Upper lobe of left lung (tissue), 4 donors: ENCODE results near the gene IL1RAPL1.

Source experiments
- EP300 ChIP-seq, 4 donors: sonication (generic); formaldehyde crosslinking; IDR thresholded peaks; one replicate each; pipeline ENCODE4 v1.5.1; 2017; ENCODE audit warnings: antibody characterized with exemption in 4 of 4, control low read depth in 2 of 4
- POLR2A ChIP-seq, 4 donors: fragments of 450-650 bp; IDR thresholded peaks; one replicate each; pipeline ENCODE4 v1.5.1; 2016 to 2017; ENCODE audit warnings: antibody characterized with exemption in 4 of 4, mild to moderate bottlenecking in 2 of 4
- POLR2AphosphoS5 ChIP-seq, 2 donors: sonication (generic); formaldehyde crosslinking; IDR thresholded peaks; one replicate each; pipeline ENCODE4 v1.5.1; 2017; ENCODE audit warnings: antibody characterized with exemption in 2 of 2
- TF ChIP-seq, protein P1 (sequence below), 6 experiments: fragments of 450-650 bp in 4 of 6; fragments of 200-600 bp in 2 of 6; sonication (generic) in 2 of 6; IDR thresholded peaks; one replicate each; pipeline ENCODE4 v1.5.1; 2016 to 2019; ENCODE audit warnings: antibody characterized with exemption in 6 of 6

GRCh38 chrX:29580560-29580959, 993.3 kb downstream of the IL1RAPL1 start:
- TF ChIP-seq POLR2A (IDR thresholded peaks at IDR 0.05): no peak
- TF ChIP-seq, protein P1, sequence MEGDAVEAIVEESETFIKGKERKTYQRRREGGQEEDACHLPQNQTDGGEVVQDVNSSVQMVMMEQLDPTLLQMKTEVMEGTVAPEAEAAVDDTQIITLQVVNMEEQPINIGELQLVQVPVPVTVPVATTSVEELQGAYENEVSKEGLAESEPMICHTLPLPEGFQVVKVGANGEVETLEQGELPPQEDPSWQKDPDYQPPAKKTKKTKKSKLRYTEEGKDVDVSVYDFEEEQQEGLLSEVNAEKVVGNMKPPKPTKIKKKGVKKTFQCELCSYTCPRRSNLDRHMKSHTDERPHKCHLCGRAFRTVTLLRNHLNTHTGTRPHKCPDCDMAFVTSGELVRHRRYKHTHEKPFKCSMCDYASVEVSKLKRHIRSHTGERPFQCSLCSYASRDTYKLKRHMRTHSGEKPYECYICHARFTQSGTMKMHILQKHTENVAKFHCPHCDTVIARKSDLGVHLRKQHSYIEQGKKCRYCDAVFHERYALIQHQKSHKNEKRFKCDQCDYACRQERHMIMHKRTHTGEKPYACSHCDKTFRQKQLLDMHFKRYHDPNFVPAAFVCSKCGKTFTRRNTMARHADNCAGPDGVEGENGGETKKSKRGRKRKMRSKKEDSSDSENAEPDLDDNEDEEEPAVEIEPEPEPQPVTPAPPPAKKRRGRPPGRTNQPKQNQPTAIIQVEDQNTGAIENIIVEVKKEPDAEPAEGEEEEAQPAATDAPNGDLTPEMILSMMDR (IDR thresholded peaks at IDR 0.05): no peak
- no peak for TF ChIP-seq EP300 (IDR thresholded peaks at IDR 0.05)
- TF ChIP-seq POLR2AphosphoS5 (IDR thresholded peaks at IDR 0.05): no peak
